Posterior vena cava (tissue), 2 donors: ENCODE data around the gene ARID3B. TPM values are rescaled to one million over a fixed set of nuclear protein-coding genes. Genes with fewer than 3 reads are reported as not detected.

Experiments used
- total RNA-seq, 2 donors: library from RNA; stranded (reverse); fragmentation: NEBNext Ultra II Directional; extraction: Animal tissue kit (Norgen Biotek cat#: 25700); gene quantifications; one replicate each; pipeline ENCODE4 v1.2.1, GENCODE V29; 2021
- donor health status: DM: yes; HTN: yes; CAD: no.
- donor health status: DM: yes; HTN: yes; CAD: no.

Gene ARID3B
- total RNA-seq, 2 donors from 2014 or later, result 4.2 to 4.9 TPM

Other genes starting within 250 kb of the ARID3B start
- 1 to 10 TPM in 1 of 2 donors, under 1 TPM in 1; 0.71 to 1.2 TPM for gene CYP11A1, start 173.6 kb upstream of the ARID3B start, total RNA-seq
- gene SEMA7A, start 107.3 kb upstream of the ARID3B start, total RNA-seq, result 1 to 10 TPM; 1.2 to 2.0 TPM
- 10 to 100 TPM; 24.8 to 25.9 TPM for gene UBL7, start 80.1 kb upstream of the ARID3B start, total RNA-seq
- gene CLK3, start 74.6 kb downstream of the ARID3B start, total RNA-seq, result 10 to 100 TPM; 37.7 to 42.3 TPM
- gene EDC3, start 154.8 kb downstream of the ARID3B start, total RNA-seq, result 10 to 100 TPM; 21.8 to 22.1 TPM
- gene CYP1A1, start 184.3 kb downstream of the ARID3B start, total RNA-seq, result under 1 TPM in 1 of 2 donors, not detected in 1; 0.48 TPM
- gene CYP1A2, start 207.6 kb downstream of the ARID3B start, total RNA-seq, result not detected
- 10 to 100 TPM; 29.6 to 31.8 TPM for gene CSK, start 240.9 kb downstream of the ARID3B start, total RNA-seq